C4-2B (cell line): ENCODE data around the gene IFITM5.
"Not testable (repeated sequence)": the region's sequence is repeated elsewhere in the genome, so short reads cannot be mapped to it uniquely, and the experiment has no call there.

Experiments
- H3K27ac ChIP-seq: fragments of 450-650 bp; 2 replicates; pipeline ENCODE4 v1.5.1; 2017
- CTCF ChIP-seq: fragments of 450-650 bp; conservative IDR thresholded peaks from 2 replicates; pipeline ENCODE4 v1.5.1; 2017; ENCODE audit warnings: mild to moderate bottlenecking
- ZFX ChIP-seq: fragments of 450-650 bp; IDR thresholded peaks from 2 replicates; pipeline ENCODE4 v1.6.1; 2017

Gene IFITM5

GRCh38 chr11:312092-312816, 12.9 kb upstream of the IFITM5 start:
- TF ChIP-seq ZFX (no peak), CTCF (no peak)

GRCh38 chr11:311013-311748, 11.9 kb upstream of the IFITM5 start:
- not testable (repeated sequence) for H3K27ac ChIP-seq

More at GRCh38 chr11:312092-312816, 12.9 kb upstream of the IFITM5 start:
- H3K27ac ChIP-seq, result no peak overlapping the region

GRCh38 chr11:309979-310572, 10.8 kb upstream of the IFITM5 start:
- H3K27ac ChIP-seq, result not testable (repeated sequence)

More at GRCh38 chr11:311013-311748, 11.9 kb upstream of the IFITM5 start:
- peak; percentile 11; the same call in 1 of the 2 replicates for TF ChIP-seq CTCF

GRCh38 chr11:308740-309665, 9.7 kb upstream of the IFITM5 start:
- H3K27ac ChIP-seq, result peak overlapping the region; percentile 68

GRCh38 chr11:307766-308708, 8.7 kb upstream of the IFITM5 start, which contains the start of gene IFITM2:
IFITM2 (plus strand) TSS chr11:307816; CDS start chr11:308193, 377 bp downstream.
- TF ChIP-seq CTCF, result peak; percentile 11
- peak within 1 kb of the TSS; percentile 68 for H3K27ac ChIP-seq

GRCh38 chr11:306645-307371, 7.5 kb upstream of the IFITM5 start:
- H3K27ac ChIP-seq, result no peak overlapping the region; the same call in 1 of the 2 replicates
- no peak for TF ChIP-seq CTCF
- TF ChIP-seq ZFX, result no peak

GRCh38 chr11:305844-306211, 6.5 kb upstream of the IFITM5 start:
- no peak for TF ChIP-seq CTCF
- TF ChIP-seq ZFX, result no peak
- H3K27ac ChIP-seq, result no peak overlapping the region
